ENCODE measurements around the gene LANCL1. TPM values are rescaled to one million over a fixed set of nuclear protein-coding genes. Genes with fewer than 3 reads are reported as not detected.

The LANCL1 gene
- total RNA-seq, 1 experiment from 2014 or later = 30.6 TPM

GRCh38 chr2:210421916-210422315, 54.6 kb downstream of the LANCL1 start:
- H3K27me3 ChIP-seq (replicated peaks; ENCODE audit: control insufficient read depth, insufficient read depth, low read length) = no peaks in the 10 kb centered on the region
- Mint-ChIP-seq H3K4me3 (ENCODE audit: unreplicated experiment) (no peak overlapping the region), H3K4me1 (ENCODE audit: low read depth, unreplicated experiment) (no peaks in the 10 kb centered on the region), H3K27me3 (ENCODE audit: insufficient read depth, unreplicated experiment) (peaks cover 3% of the 10 kb centered on the region), H3K36me3 (ENCODE audit: insufficient read depth, unreplicated experiment) (no peaks in the 10 kb centered on the region), H3K27ac (ENCODE audit: unreplicated experiment) (no peak overlapping the region), H3K9me3 (ENCODE audit: unreplicated experiment) (peaks cover 20% of the 10 kb centered on the region)
- H3K4me1 ChIP-seq = no peaks in the 10 kb centered on the region; the same call in 1 of the 2 replicates
- BruUV-seq (replicated peaks) = no TSS peak
- H3K36me3 ChIP-seq (ENCODE audit: control insufficient read depth, insufficient read depth, low read length) = no peaks in the 10 kb centered on the region
- no peak for DNase-seq
- intact Hi-C loops (cut with micrococcal nuclease; ENCODE audit: unreplicated experiment) = no loop called here
- POLR2A ChIA-PET = no interaction called here
- H3K4me3 ChIP-seq (ENCODE audit: low read depth, low read length) = no peak overlapping the region
- 0 out of 2 replicates have a peak, but pooled peaks cover 4% of the 10 kb centered on the region for H3K9me3 ChIP-seq
- CTCF ChIA-PET = no interaction called here
- TF ChIP-seq CTCF (IDR thresholded peaks at IDR 0.05; ENCODE audit: insufficient read depth in 1 of 2, low read depth in 1 of 2, low read length in 1 of 2, severe bottlenecking in 1 of 2, unreplicated experiment in 1 of 2) = no peak

- TF ChIP-seq CTCF (IDR thresholded peaks at IDR 0.05; ENCODE audit: insufficient read depth in 1 of 2, low read depth in 1 of 2, low read length in 1 of 2, severe bottlenecking in 1 of 2, unreplicated experiment in 1 of 2) = no peak
- no TSS peak for BruUV-seq (replicated peaks)
- Mint-ChIP-seq H3K4me3 (ENCODE audit: unreplicated experiment) (no peak overlapping the region), H3K36me3 (ENCODE audit: insufficient read depth, unreplicated experiment) (no peaks in the 10 kb centered on the region), H3K4me1 (ENCODE audit: low read depth, unreplicated experiment) (no peaks in the 10 kb centered on the region), H3K27ac (ENCODE audit: unreplicated experiment) (no peak overlapping the region), H3K27me3 (ENCODE audit: insufficient read depth, unreplicated experiment) (peaks cover 5% of the 10 kb centered on the region), H3K9me3 (ENCODE audit: unreplicated experiment) (no peaks in the 10 kb centered on the region)
- H3K36me3 ChIP-seq (ENCODE audit: control insufficient read depth, insufficient read depth, low read length) = no peaks in the 10 kb centered on the region
- ChIA-PET CTCF (no interaction called here), POLR2A (no interaction called here)
- H3K4me3 ChIP-seq (ENCODE audit: low read depth, low read length) = no peak overlapping the region
- intact Hi-C loops (cut with micrococcal nuclease; ENCODE audit: unreplicated experiment) = no loop called here
- H3K27me3 ChIP-seq (replicated peaks; ENCODE audit: control insufficient read depth, insufficient read depth, low read length) = no peaks in the 10 kb centered on the region
- no peaks in the 10 kb centered on the region for H3K4me1 ChIP-seq
- no peak for DNase-seq
- no peaks in the 10 kb centered on the region for H3K9me3 ChIP-seq
These were observed 63.9 kb downstream of the LANCL1 start for GRCh38 chr2:210412660-210413059.

- DNase-seq = no peak
- Mint-ChIP-seq H3K36me3 (ENCODE audit: insufficient read depth, unreplicated experiment) (no peaks in the 10 kb centered on the region), H3K27me3 (ENCODE audit: insufficient read depth, unreplicated experiment) (peaks cover 5% of the 10 kb centered on the region), H3K27ac (ENCODE audit: unreplicated experiment) (no peak overlapping the region), H3K4me1 (ENCODE audit: low read depth, unreplicated experiment) (no peaks in the 10 kb centered on the region), H3K9me3 (ENCODE audit: unreplicated experiment) (no peaks in the 10 kb centered on the region), H3K4me3 (ENCODE audit: unreplicated experiment) (no peak overlapping the region)
- Histone ChIP-seq H3K9me3 (no peaks in the 10 kb centered on the region), H3K27me3 (replicated peaks; ENCODE audit: control insufficient read depth, insufficient read depth, low read length) (no peaks in the 10 kb centered on the region), H3K36me3 (ENCODE audit: control insufficient read depth, insufficient read depth, low read length) (no peaks in the 10 kb centered on the region), H3K4me3 (ENCODE audit: low read depth, low read length) (no peak overlapping the region), H3K4me1 (no peaks in the 10 kb centered on the region)
- ChIA-PET CTCF (no interaction called here), POLR2A (no interaction called here)
- no peak for TF ChIP-seq CTCF (IDR thresholded peaks at IDR 0.05; ENCODE audit: insufficient read depth in 1 of 2, low read depth in 1 of 2, low read length in 1 of 2, severe bottlenecking in 1 of 2, unreplicated experiment in 1 of 2)
- intact Hi-C loops (cut with micrococcal nuclease; ENCODE audit: unreplicated experiment) = no loop called here
- no TSS peak for BruUV-seq (replicated peaks)
These were observed 66.0 kb downstream of the LANCL1 start for GRCh38 chr2:210410542-210410941.
